Suprapubic skin (tissue), 4 donors: ENCODE results near the gene FIZ1.

ENCODE experiments used
- CTCF ChIP-seq, 2 donors: fragments of 200-600 bp in 1 of 2; fragments of 450-650 bp in 1 of 2; sonication (generic) in 1 of 2; IDR thresholded peaks; one replicate each; pipeline ENCODE4 v1.5.1; 2016 to 2019; ENCODE audit warnings: antibody characterized with exemption in 2 of 2, mild to moderate bottlenecking in 1 of 2, moderate library complexity in 1 of 2
- POLR2A ChIP-seq, 2 donors: fragments of 450-650 bp; IDR thresholded peaks; one replicate each; pipeline ENCODE4 v1.6.1; 2017; ENCODE audit warnings: antibody characterized with exemption in 2 of 2, mild to moderate bottlenecking in 2 of 2, moderate library complexity in 2 of 2
- POLR2AphosphoS5 ChIP-seq, 3 donors: sonication (generic); formaldehyde crosslinking; IDR thresholded peaks; one replicate each; pipeline ENCODE4 v1.6.1; 2017; ENCODE audit warnings: antibody characterized with exemption in 3 of 3

GRCh38 chr19:55641426-55642152 is 42.3 kb upstream of the FIZ1 start:
- TF ChIP-seq CTCF (IDR thresholded peaks at IDR 0.05): no peak
- no peak for TF ChIP-seq POLR2A (IDR thresholded peaks at IDR 0.05)
- no peak for TF ChIP-seq POLR2AphosphoS5 (IDR thresholded peaks at IDR 0.05)
